Muscle of leg (tissue), 11 donors: ENCODE results near the gene YTHDC2. TPM values are rescaled to one million over a fixed set of nuclear protein-coding genes. Genes with fewer than 3 reads are reported as not detected.

Source experiments
- DNase-seq: peaks from one replicate; pipeline ENCODE4 v3.0.0; 2013
- H3K27ac ChIP-seq: one replicate; pipeline ENCODE4 v1.5.1; 2013; ENCODE audit warnings: mild to moderate bottlenecking, low read length, control low read depth
- H3K27me3 ChIP-seq: one replicate; pipeline ENCODE4 v1.6.1; 2013; ENCODE audit warnings: low read length; ENCODE audit not compliant: control insufficient read depth, insufficient read depth
- H3K36me3 ChIP-seq: one replicate; pipeline ENCODE4 v1.6.1; 2013; ENCODE audit warnings: low read length; ENCODE audit not compliant: control insufficient read depth, insufficient read depth
- H3K4me1 ChIP-seq: one replicate; pipeline ENCODE4 v1.6.1; 2013; ENCODE audit warnings: low read length; ENCODE audit not compliant: control insufficient read depth, insufficient read depth
- H3K4me3 ChIP-seq: one replicate; pipeline ENCODE4 v1.5.1; 2013; ENCODE audit warnings: low read length, control low read depth
- H3K9me3 ChIP-seq: replicated peaks from 2 replicates; pipeline ENCODE4 v1.6.1; 2013; ENCODE audit warnings: low read depth, low read length; ENCODE audit not compliant: control insufficient read depth
- WGBS: methylation state at CpG from one replicate; pipeline ENCODE4 v1.1.5; 2013; ENCODE audit warnings: missing lambda C conversion rate; ENCODE audit not compliant: insufficient coverage; 5-methylcytosine and 5-hydroxymethylcytosine counted together
- polyA plus RNA-seq, 8 donors: library from polyadenylated mRNA; unstranded; fragments of 120-200 nt; gene quantifications; one replicate each; pipeline versions ENCODE4 v1.2.1 to v1.2.3, GENCODE V29; 2013; ENCODE audit warnings: inconsistent platforms in 1 of 8, low replicate concordance in 1 of 8; ENCODE audit not compliant: insufficient read length in 8 of 8, insufficient read depth in 1 of 8
- total RNA-seq: library from RNA; stranded (reverse); fragments of 120-200 nt; gene quantifications from one replicate; pipeline ENCODE4 v1.2.4, GENCODE V29; 2013

Gene YTHDC2
- total and polyA plus RNA-seq, 9 donors: 11.9 to 20.4 (median 15.3) TPM

DNA sequence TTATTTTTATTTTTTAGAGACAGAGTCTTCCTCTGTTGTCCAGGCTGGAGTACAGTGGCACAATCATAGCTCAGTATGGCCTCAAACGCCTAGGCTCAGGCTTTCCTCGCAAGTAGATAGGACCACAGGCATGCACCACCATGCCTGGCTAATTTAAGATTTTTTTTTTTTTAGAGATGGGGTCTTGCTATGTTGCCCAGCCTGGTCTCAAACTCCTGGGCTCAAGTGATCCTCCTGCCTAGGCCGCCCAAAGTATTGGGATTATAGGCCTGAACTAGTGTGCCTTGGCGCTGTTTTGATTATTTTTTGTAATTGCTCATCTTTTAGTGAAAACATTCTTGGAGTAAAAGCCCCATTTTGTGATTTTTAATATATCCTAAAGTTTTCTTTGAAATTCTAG is 5.4 kb downstream of the YTHDC2 start:
- H3K9me3 ChIP-seq: no peaks in the 10 kb centered on the region
- DNase-seq: no peak
- 100% methylated on average over 1 of the region's 4 CpGs for WGBS
- peaks cover 14% of the 10 kb centered on the region for H3K36me3 ChIP-seq
- no peaks in the 10 kb centered on the region for H3K27me3 ChIP-seq
- H3K4me3 ChIP-seq: no peak overlapping the region
- peaks cover 2% of the 10 kb centered on the region for H3K4me1 ChIP-seq
- H3K27ac ChIP-seq: no peak overlapping the region

DNA sequence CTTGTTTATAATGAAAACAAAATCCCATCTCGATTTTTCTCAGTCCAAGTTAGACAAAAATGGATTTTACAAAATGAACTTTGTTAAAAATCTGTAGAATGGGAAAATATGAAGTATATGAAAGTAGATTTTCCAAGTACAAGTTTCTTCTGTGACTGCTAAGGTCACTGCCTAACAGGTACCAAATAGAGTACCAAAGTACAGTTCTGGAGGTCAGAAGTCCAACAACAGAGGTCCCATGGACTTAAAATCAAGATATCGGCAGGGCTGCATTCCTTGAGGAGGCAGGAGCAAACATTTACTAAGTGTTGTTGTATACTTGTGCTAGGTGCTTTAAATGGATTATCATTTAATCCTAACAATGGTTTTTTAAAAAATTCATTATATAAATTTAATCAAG is 5.9 kb downstream of the YTHDC2 start:
- Histone ChIP-seq H3K27ac (no peak overlapping the region), H3K36me3 (peaks cover 14% of the 10 kb centered on the region), H3K4me3 (no peak overlapping the region), H3K27me3 (no peaks in the 10 kb centered on the region), H3K9me3 (no peaks in the 10 kb centered on the region), H3K4me1 (peaks cover 1% of the 10 kb centered on the region)
- WGBS: no CpG with 5 or more reads among the region's 2 CpGs
- DNase-seq: no peak

DNA sequence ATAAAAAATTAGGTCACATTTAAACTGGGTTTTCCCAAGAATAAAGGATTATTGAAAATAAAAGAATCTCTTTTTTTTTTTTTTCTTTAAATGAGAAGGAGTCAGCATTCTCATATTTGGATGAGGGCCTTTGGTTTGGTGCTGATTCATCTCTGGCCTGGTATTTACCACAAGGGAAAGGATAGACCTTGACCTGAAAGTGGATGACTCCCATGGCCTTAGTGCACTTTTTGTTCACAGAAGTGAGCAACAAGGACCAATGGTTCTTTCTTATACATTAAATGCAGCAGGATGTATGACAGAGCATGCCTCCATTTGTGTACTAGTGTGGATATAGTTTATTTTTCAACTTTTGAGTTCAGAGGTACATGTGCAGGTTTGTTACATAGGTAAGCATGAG is 6.9 kb downstream of the YTHDC2 start:
- Histone ChIP-seq H3K36me3 (peaks cover 12% of the 10 kb centered on the region), H3K4me1 (no peaks in the 10 kb centered on the region), H3K4me3 (no peak overlapping the region)

DNA sequence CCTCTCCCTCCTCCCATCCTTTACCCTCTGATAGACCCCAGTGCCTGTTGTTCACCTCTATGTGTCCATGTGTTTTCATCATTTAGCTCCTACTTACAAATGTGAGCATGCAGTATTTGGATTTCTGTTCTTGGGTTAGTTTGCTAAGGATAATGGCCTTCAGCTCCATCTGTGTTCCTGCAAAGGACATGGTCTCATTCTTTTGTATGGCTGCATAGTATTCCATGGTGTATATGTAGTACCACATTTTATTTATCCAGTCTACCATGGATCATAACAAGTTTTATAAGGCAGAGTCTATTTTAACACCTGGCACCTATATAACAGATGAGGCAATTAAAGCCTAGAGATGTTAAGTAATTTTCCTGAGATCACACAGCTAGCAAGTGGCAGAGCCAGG is 7.4 kb downstream of the YTHDC2 start:
- Histone ChIP-seq H3K27ac (no peak overlapping the region), H3K27me3 (no peaks in the 10 kb centered on the region), H3K9me3 (no peaks in the 10 kb centered on the region), H3K36me3 (peaks cover 8% of the 10 kb centered on the region), H3K4me1 (no peaks in the 10 kb centered on the region), H3K4me3 (no peak overlapping the region)
- DNase-seq: no peak

More for the DNA sequence above, 6.9 kb downstream of the YTHDC2 start:
- Histone ChIP-seq H3K27me3 (no peaks in the 10 kb centered on the region), H3K9me3 (no peaks in the 10 kb centered on the region), H3K27ac (no peak overlapping the region)
- no peak for DNase-seq

DNA sequence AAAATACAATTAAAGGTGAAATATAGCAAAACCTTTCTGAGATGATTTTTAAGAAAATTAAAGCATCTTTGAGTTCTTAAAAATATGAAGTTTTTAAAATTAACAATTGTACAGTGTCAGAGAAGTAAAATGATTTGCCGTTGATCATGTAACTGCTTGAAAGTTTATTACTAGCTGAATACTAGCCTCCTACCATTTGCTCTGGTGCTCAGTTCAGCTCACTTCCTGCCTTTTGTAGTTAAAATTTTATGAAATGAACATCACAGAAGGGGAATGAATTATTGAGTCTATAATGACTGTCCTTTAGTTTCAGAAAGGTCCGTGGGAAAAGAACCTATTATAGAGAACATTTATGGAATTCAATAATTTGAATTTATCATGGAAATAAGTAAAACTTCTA is 9.7 kb downstream of the YTHDC2 start:
- Histone ChIP-seq H3K27me3 (no peaks in the 10 kb centered on the region), H3K9me3 (no peaks in the 10 kb centered on the region), H3K36me3 (peaks cover 7% of the 10 kb centered on the region), H3K4me1 (no peaks in the 10 kb centered on the region), H3K4me3 (no peak overlapping the region), H3K27ac (no peak overlapping the region)
- no peak for DNase-seq
- WGBS: no CpG with 5 or more reads among the region's 2 CpGs

DNA sequence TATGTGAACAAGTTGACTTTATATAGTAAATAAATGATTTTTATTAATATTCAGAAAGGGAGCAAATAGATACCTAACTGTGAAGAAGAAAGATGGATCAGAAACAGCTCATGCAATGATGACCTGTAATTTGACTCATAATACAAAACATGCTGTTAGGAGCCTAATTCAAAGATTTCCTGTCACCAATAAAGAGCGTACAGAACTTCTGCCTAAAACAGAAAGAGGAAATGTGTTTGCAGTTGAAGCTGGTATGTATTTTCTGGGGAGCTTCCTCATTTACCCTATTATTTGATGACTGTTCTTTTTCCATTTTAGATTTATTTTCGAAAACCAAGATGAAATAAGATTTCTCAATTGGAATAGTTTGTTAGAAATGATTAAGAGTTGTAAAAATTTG is 11.4 kb downstream of the YTHDC2 start:
- no peaks in the 10 kb centered on the region for H3K27me3 ChIP-seq
- H3K27ac ChIP-seq: no peak overlapping the region
- WGBS: no CpG with 5 or more reads among the region's 2 CpGs
- no peaks in the 10 kb centered on the region for H3K9me3 ChIP-seq
- H3K36me3 ChIP-seq: peaks cover 6% of the 10 kb centered on the region
- DNase-seq: peak; percentile 47
- no peak overlapping the region for H3K4me3 ChIP-seq
- no peaks in the 10 kb centered on the region for H3K4me1 ChIP-seq

DNA sequence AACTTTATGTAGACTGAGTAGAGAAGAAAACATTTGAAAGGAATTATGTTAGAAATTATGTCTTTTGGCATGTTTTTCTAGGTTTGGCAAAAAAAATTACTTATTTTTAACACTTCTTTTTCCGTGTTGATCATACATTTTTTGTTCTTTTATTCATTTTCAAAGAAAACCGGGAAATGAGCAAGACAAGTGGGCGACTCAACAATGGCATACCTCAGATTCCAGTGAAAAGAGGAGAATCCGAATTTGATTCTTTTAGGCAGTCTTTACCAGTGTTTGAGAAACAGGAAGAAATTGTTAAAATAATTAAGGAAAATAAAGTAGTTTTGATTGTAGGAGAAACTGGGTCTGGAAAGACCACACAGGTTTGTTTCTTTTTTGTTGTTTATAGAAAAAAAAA is 12.9 kb downstream of the YTHDC2 start:
- Histone ChIP-seq H3K9me3 (peaks cover 7% of the 10 kb centered on the region), H3K36me3 (peaks cover 4% of the 10 kb centered on the region), H3K27ac (no peak overlapping the region), H3K27me3 (no peaks in the 10 kb centered on the region), H3K4me1 (no peaks in the 10 kb centered on the region), H3K4me3 (no peak overlapping the region)
- no peak for DNase-seq
- WGBS: no CpG with 5 or more reads among the region's 4 CpGs

DNA sequence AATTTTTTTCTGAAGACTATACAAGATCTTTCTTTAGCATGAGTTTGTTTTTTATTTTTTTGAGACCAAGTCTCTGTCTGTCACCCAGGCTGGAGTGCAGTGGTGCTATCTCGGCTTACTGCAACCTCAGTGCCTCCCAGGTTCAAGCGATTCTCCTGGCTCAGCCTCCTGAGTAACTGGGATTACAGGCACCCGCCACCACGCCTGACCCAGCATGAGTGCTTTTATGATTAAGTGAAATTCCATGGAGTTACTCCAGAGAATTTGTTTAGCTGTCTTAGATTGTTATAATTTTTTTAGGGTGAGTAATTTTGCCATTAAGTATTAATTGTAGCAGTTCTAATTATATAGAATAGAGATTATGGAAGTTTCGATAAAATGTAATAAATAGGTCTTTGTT is 14.3 kb downstream of the YTHDC2 start:
- H3K27ac ChIP-seq: no peak overlapping the region
- H3K9me3 ChIP-seq: peaks cover 10% of the 10 kb centered on the region
- peaks cover 4% of the 10 kb centered on the region for H3K36me3 ChIP-seq
- WGBS: 100% methylated on average over 2 of the region's 5 CpGs
- H3K4me1 ChIP-seq: no peaks in the 10 kb centered on the region
- no peak for DNase-seq
- no peak overlapping the region for H3K4me3 ChIP-seq
- no peaks in the 10 kb centered on the region for H3K27me3 ChIP-seq

DNA sequence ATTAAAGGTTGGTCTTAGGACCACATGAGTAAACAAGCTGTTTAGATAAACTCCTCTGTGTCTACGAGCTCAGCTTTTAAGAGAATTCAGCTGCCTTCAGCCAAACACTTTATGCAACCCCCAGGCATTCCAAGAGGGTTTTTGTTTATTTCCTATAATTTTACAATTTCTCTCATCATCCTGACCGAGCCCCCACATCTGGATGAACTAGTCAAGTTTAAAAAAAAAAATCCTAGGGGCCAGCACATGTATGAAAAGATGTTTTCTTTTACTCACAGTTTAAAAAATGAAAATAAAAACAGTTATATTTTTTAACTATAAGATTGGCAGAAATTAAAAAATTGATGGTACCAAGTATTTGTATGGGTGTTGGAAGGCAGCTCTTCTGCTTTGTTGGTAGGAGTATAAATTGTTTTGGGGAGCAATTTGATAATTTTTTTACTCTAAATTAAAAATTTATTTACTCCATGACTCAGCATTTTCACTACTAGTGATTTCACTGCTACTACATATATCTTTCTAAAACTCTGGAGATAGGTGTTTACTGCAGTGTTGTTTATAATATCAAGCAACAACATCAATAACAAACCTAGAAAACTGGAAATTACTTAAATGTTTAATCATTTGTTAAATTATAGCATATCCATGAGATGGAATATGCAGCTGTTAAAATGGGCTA is 18.1 kb downstream of the YTHDC2 start:
- Histone ChIP-seq H3K4me1 (no peaks in the 10 kb centered on the region), H3K4me3 (no peak overlapping the region), H3K27ac (no peak overlapping the region), H3K36me3 (peaks cover 8% of the 10 kb centered on the region), H3K9me3 (peaks cover 12% of the 10 kb centered on the region), H3K27me3 (no peaks in the 10 kb centered on the region)
- no peak for DNase-seq
- WGBS: no CpG with 5 or more reads among the region's 2 CpGs

DNA sequence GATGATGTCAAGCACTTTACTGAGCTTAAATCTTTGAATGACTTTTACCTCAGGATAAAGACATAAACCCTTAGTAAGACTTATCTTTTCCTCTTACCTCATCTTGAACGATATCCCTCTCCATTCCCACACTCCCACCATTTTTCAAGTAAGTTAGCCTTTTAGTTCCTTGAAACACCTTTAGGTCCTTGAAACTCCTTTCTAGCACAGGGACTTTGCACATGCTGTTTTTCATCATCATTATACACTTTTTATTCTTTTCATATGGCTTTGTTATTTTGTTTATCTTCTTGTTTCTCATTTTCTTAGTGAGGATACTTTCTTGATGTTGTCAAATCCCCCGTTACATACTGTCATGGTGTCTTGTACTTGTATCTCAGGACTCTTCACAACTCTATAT is 24.8 kb downstream of the YTHDC2 start:
- Histone ChIP-seq H3K4me3 (no peak overlapping the region), H3K4me1 (no peaks in the 10 kb centered on the region), H3K27me3 (no peaks in the 10 kb centered on the region), H3K36me3 (peaks cover 17% of the 10 kb centered on the region), H3K9me3 (no peaks in the 10 kb centered on the region), H3K27ac (no peak overlapping the region)
- 86% methylated on average over 1 of the region's 2 CpGs for WGBS
- DNase-seq: no peak

DNA sequence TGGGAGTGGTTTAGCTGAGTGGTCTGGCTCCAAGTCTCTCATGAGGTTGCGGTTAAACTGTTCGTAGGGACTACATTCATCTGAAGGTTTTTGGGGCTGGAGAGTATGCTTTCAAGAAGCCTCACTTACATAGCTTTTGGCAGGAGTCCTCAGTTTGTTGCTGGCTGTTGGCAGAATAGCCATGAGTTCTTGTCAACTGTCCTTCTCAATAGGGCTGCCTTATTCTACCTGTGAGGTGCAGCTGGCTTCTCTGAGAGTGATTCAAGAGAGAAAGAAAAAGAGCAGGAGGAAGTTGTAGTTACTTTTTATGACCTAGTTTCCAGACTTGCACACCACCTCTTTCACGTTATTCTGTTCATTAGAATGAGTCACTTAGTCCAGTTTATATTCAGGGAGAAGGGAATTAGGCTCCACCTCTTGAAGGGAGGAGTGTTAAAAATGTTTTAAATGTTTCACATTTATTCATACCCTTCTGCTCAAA is 33.2 kb downstream of the YTHDC2 start:
- WGBS: 70% methylated on average over 2 of the region's 3 CpGs
- Histone ChIP-seq H3K27ac (no peak overlapping the region), H3K4me1 (no peaks in the 10 kb centered on the region), H3K4me3 (no peak overlapping the region), H3K27me3 (no peaks in the 10 kb centered on the region), H3K9me3 (no peaks in the 10 kb centered on the region), H3K36me3 (peaks cover 13% of the 10 kb centered on the region)
- DNase-seq: peak; percentile 7
